ENCODE data around the gene MELK.

GRCh38 chr9:36720043-36720442 is 147.3 kb downstream of the MELK start:
- no peak for TF ChIP-seq EZH2 (IDR thresholded peaks at IDR 0.05)
- no peak for TF ChIP-seq POLR2AphosphoS5 (IDR thresholded peaks at IDR 0.05; ENCODE audit: borderline replicate concordance, low read depth, low read length)
- TF ChIP-seq FOXP2 (optimal IDR thresholded peaks at IDR 0.05; ENCODE audit: control extremely low read depth, extremely low read length, insufficient read depth), result no peak
